Ascending aorta (tissue), 2 donors: Measurements from ENCODE around the gene NGEF. TPM values are rescaled to one million over a fixed set of nuclear protein-coding genes. Genes with fewer than 3 reads are reported as not detected.

ENCODE experiments used
- DNase-seq, 2 donors: peaks; one replicate each; pipeline ENCODE4 v3.0.0-alpha.2; 2019; ENCODE audit warnings: low spot score in 2 of 2
- H3K27ac ChIP-seq, 2 donors: fragments of 200-600 bp; sonication (generic); one replicate each; pipeline ENCODE4 v1.5.1; 2016 to 2017; ENCODE audit warnings: mild to moderate bottlenecking in 1 of 2
- H3K27me3 ChIP-seq: fragments of 200-600 bp; sonication (generic); one replicate; pipeline ENCODE4 v1.5.1; 2017
- H3K36me3 ChIP-seq, 2 donors: fragments of 200-600 bp; sonication (generic); one replicate each; pipeline ENCODE4 v1.5.1; 2016
- H3K4me1 ChIP-seq, 2 donors: fragments of 200-600 bp; sonication (generic); one replicate each; pipeline ENCODE4 v1.5.1; 2016 to 2017; ENCODE audit warnings: mild to moderate bottlenecking in 1 of 2
- H3K4me3 ChIP-seq, 2 donors: fragments of 200-600 bp; sonication (generic); one replicate each; pipeline ENCODE4 v1.5.1; 2016 to 2017; ENCODE audit warnings: mild to moderate bottlenecking in 1 of 2
- H3K9me3 ChIP-seq, 2 donors: fragments of 200-600 bp; sonication (generic); one replicate each; pipeline ENCODE4 v1.5.1; 2016
- intact Hi-C: fragments of 100-400 bp; cut with DNase I; formaldehyde crosslinking; loops from one replicate; pipeline ENCODE4 v1.15.1; 2023
- total RNA-seq: library from RNA; depleted of rRNA; stranded (reverse); fragments of >200 nt; gene quantifications from one replicate; pipeline ENCODE4 v1.1.0, GENCODE V29; 2016
- TF ChIP-seq, protein P1 (sequence below), 3 experiments: fragments of 200-600 bp in 2 of 3; fragments of 450-650 bp in 1 of 3; sonication (generic) in 2 of 3; IDR thresholded peaks; one replicate each; pipeline ENCODE4 v1.5.1; 2016 to 2019; ENCODE audit warnings: antibody characterized with exemption in 3 of 3, mild to moderate bottlenecking in 1 of 3, moderate library complexity in 1 of 3

NGEF gene
- total RNA-seq, 1 donor from 2014 or later: 0.43 TPM

DNA sequence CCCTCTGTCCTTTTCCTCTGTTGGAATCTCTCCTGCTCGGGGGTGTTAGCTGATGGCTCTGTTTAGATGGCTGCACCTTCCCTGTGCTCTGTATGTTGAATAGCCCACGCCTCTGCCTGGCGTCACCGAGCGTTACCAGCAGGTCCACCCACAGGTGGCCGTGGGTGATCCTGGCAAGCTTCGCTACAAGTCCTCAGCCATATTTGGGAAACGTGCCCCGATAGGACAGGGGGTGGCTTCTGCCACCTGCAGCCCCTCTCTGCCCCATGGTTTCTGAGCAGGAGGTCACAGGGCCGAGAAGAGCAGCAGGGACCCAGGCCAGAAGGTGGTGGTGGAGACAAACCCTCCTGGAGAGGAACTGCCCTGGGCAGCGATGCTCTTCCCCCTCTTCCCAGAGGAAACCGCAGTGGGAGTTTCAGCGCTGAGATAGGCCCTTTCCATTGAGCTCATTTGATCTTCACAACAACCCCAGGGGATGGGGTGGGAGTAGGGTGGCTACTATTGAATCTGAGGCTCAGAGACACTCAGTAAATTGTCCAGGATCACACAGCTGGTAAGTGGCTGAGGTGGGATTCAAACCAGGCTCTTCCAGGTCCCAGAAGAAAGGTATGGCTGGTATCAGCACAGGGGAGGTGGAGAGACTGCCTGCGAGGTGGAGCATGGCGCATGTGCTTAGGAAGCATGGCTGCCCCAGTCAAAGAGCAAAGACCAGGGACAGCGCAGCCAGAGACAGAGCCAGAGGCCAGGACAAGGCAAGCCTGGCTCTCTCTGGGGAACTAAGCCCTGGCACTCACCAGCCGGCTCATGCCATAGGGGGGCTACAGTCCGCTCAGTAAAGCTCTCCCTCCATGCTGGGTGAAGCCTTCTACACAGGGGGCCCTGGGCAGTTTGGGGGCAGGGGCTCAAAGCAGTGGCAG lies 15.0 kb downstream of the NGEF start:
- peak in 1 of 2 donors; percentile 39 for DNase-seq
- H3K9me3 ChIP-seq: no peaks in the 10 kb centered on the region
- H3K36me3 ChIP-seq: no peaks in the 10 kb centered on the region
- intact Hi-C loops: no loop called here
- H3K4me1 ChIP-seq: no peaks in the 10 kb centered on the region
- no peak overlapping the region for H3K27ac ChIP-seq
- TF ChIP-seq, protein P1, sequence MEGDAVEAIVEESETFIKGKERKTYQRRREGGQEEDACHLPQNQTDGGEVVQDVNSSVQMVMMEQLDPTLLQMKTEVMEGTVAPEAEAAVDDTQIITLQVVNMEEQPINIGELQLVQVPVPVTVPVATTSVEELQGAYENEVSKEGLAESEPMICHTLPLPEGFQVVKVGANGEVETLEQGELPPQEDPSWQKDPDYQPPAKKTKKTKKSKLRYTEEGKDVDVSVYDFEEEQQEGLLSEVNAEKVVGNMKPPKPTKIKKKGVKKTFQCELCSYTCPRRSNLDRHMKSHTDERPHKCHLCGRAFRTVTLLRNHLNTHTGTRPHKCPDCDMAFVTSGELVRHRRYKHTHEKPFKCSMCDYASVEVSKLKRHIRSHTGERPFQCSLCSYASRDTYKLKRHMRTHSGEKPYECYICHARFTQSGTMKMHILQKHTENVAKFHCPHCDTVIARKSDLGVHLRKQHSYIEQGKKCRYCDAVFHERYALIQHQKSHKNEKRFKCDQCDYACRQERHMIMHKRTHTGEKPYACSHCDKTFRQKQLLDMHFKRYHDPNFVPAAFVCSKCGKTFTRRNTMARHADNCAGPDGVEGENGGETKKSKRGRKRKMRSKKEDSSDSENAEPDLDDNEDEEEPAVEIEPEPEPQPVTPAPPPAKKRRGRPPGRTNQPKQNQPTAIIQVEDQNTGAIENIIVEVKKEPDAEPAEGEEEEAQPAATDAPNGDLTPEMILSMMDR (IDR thresholded peaks at IDR 0.05): no peak
- H3K4me3 ChIP-seq: no peak overlapping the region
- H3K27me3 ChIP-seq: no peaks in the 10 kb centered on the region

DNA sequence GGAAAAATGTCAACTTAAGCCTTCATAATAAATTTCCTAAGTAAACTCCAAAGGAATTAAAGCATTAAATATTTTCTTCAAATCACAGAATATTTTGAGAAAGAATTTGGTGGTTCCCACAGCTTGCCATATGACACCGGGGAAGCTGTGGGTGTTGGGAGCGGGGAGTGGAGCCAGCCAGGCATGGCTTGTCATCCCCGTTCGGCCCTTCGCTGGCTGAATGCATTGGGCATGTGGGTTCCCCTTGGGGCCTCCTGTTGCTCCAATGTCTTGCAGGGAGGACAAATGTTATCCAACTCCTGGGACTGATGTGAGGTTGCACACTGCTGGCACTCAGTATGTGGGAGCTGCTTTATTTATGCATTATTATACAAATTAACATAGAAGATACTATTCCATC lies 18.6 kb downstream of the NGEF start:
- H3K9me3 ChIP-seq: no peaks in the 10 kb centered on the region
- no peaks in the 10 kb centered on the region for H3K4me1 ChIP-seq
- no peaks in the 10 kb centered on the region for H3K36me3 ChIP-seq
- no peak overlapping the region for H3K4me3 ChIP-seq
- intact Hi-C loops: no loop called here
- TF ChIP-seq, protein P1 (IDR thresholded peaks at IDR 0.05): no peak
- H3K27ac ChIP-seq: no peak overlapping the region
- DNase-seq: peak in 1 of 2 donors; percentile 40
- no peaks in the 10 kb centered on the region for H3K27me3 ChIP-seq

GRCh38 chr2:232993231-232993821 lies 19.7 kb downstream of the NGEF start:
- Histone ChIP-seq H3K4me3 (no peak overlapping the region), H3K4me1 (no peaks in the 10 kb centered on the region), H3K27ac (no peak overlapping the region), H3K36me3 (no peaks in the 10 kb centered on the region), H3K9me3 (no peaks in the 10 kb centered on the region), H3K27me3 (no peaks in the 10 kb centered on the region)
- TF ChIP-seq, protein P1 (IDR thresholded peaks at IDR 0.05): no peak
- intact Hi-C loops: no loop called here
- no peak for DNase-seq

- Histone ChIP-seq H3K27ac (no peak overlapping the region), H3K4me3 (no peak overlapping the region), H3K9me3 (no peaks in the 10 kb centered on the region), H3K4me1 (peaks cover 0 to 4% of the 10 kb centered on the region in 2 donors), H3K36me3 (no peaks in the 10 kb centered on the region), H3K27me3 (no peaks in the 10 kb centered on the region)
- no peak for DNase-seq
- TF ChIP-seq, protein P1 (IDR thresholded peaks at IDR 0.05): no peak
- intact Hi-C loops: no loop called here
These were observed 26.9 kb downstream of the NGEF start for GRCh38 chr2:232986155-232986554.

GRCh38 chr2:232984451-232985207 lies 28.4 kb downstream of the NGEF start:
- Histone ChIP-seq H3K36me3 (no peaks in the 10 kb centered on the region), H3K27ac (no peak overlapping the region), H3K9me3 (no peaks in the 10 kb centered on the region), H3K27me3 (no peaks in the 10 kb centered on the region), H3K4me1 (peaks cover 0 to 4% of the 10 kb centered on the region in 2 donors), H3K4me3 (no peak overlapping the region)
- DNase-seq: peak in 1 of 2 donors; percentile 53
- intact Hi-C loops: no loop called here
- TF ChIP-seq, protein P1 (IDR thresholded peaks at IDR 0.05): no peak
